Nephron (organoid): ENCODE results near the gene FGD3.

Experiments
- H3K27ac Mint-ChIP-seq, 3 experiments: 2 replicates each; pipeline ENCODE4 v1.8.0; 2020; ENCODE audit warnings: mixed read lengths in 3 of 3, mild to moderate bottlenecking in 2 of 3, moderate library complexity in 1 of 3
- H3K27me3 Mint-ChIP-seq: 2 replicates; pipeline ENCODE4 v1.8.0; 2021; ENCODE audit warnings: low read depth, mild to moderate bottlenecking, moderate library complexity, mixed read lengths
- H3K36me3 Mint-ChIP-seq: 2 replicates; pipeline ENCODE4 v1.8.0; 2020; ENCODE audit warnings: low read depth, mixed read lengths
- H3K4me1 Mint-ChIP-seq: 2 replicates; pipeline ENCODE4 v1.8.0; 2020; ENCODE audit warnings: mixed read lengths
- H3K4me3 Mint-ChIP-seq, 3 experiments: 2 replicates each; pipeline ENCODE4 v1.8.0; 2020; ENCODE audit warnings: mild to moderate bottlenecking in 3 of 3, mixed read lengths in 3 of 3, moderate library complexity in 2 of 3
- H3K9me3 Mint-ChIP-seq: 2 replicates; pipeline ENCODE4 v1.8.0; 2020; ENCODE audit warnings: mixed read lengths
- TF ChIP-seq, protein P1 (sequence below), 3 experiments: fragments of 200-600 bp; sonication (generic); IDR thresholded peaks; one replicate each; pipeline ENCODE4 v1.5.0; 2021; ENCODE audit warnings: antibody characterized with exemption in 3 of 3; ENCODE audit not compliant: unreplicated experiment in 3 of 3

FGD3 gene

DNA sequence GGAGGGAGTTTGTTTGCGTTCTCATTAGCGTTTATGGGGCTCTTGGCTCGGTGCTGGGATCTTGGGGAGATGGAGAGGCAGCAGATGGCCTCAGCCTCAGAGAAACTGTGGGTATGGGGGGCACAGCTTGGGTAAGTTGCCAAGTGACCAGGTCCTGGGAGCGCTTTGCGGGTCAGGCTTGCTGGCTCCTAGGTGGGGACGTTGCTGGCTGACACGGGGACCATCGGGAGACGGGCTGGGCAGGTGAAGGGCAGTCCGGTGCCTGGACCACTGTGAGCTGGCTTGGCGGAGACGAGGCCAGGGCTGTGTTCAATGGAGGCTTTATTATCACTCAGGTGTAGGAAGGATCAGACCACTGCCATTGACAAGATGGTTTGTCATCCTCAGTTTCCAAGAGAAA lies 30.0 kb downstream of the FGD3 start:
- Mint-ChIP-seq H3K36me3 (peaks cover 2% of the 10 kb centered on the region), H3K9me3 (peaks cover 12% of the 10 kb centered on the region), H3K27me3 (no peaks in the 10 kb centered on the region), H3K4me3 (no peak overlapping the region), H3K27ac (no peak overlapping the region), H3K4me1 (no peaks in the 10 kb centered on the region)
- TF ChIP-seq, protein P1, sequence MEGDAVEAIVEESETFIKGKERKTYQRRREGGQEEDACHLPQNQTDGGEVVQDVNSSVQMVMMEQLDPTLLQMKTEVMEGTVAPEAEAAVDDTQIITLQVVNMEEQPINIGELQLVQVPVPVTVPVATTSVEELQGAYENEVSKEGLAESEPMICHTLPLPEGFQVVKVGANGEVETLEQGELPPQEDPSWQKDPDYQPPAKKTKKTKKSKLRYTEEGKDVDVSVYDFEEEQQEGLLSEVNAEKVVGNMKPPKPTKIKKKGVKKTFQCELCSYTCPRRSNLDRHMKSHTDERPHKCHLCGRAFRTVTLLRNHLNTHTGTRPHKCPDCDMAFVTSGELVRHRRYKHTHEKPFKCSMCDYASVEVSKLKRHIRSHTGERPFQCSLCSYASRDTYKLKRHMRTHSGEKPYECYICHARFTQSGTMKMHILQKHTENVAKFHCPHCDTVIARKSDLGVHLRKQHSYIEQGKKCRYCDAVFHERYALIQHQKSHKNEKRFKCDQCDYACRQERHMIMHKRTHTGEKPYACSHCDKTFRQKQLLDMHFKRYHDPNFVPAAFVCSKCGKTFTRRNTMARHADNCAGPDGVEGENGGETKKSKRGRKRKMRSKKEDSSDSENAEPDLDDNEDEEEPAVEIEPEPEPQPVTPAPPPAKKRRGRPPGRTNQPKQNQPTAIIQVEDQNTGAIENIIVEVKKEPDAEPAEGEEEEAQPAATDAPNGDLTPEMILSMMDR (IDR thresholded peaks at IDR 0.05; ENCODE audit: unreplicated experiment in 3 of 3), result no peak

DNA sequence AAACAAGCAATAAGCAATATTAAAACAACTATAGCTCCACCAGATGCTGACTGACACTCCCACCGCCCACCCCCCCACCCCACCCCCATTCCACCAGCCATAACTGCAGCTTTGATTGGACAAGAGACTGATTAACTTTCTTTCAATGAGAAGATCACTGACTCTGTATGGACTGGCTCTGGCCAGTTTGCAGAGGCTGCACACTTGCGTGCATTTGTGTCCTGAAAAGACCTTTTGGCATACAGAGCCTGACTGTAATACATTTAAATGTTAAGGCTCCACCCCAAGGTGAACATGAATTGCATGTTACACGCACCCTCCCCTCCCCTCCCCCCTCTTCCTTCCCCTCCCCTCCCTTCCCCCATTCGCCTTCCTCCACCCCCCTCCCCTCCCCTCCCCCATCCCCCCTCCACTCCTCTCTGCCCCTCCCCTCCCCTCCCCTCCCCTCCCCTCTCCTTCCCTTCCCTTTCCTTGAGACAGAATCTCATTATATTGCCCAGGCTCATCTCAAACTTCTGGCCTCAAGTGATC lies 31.1 kb downstream of the FGD3 start:
- no peaks in the 10 kb centered on the region for H3K27me3 Mint-ChIP-seq
- no peak overlapping the region for H3K27ac Mint-ChIP-seq

GRCh38 chr9:92979283-92980056 lies 32.1 kb downstream of the FGD3 start:
- Mint-ChIP-seq H3K36me3 (peaks cover 4% of the 10 kb centered on the region), H3K27ac (no peak overlapping the region), H3K4me3 (no peak overlapping the region), H3K27me3 (no peaks in the 10 kb centered on the region), H3K4me1 (no peaks in the 10 kb centered on the region), H3K9me3 (peaks cover 25% of the 10 kb centered on the region)
- TF ChIP-seq, protein P1 (IDR thresholded peaks at IDR 0.05; ENCODE audit: unreplicated experiment in 3 of 3), result no peak

More for the DNA sequence above, 31.1 kb downstream of the FGD3 start:
- Mint-ChIP-seq H3K4me1 (no peaks in the 10 kb centered on the region), H3K36me3 (peaks cover 4% of the 10 kb centered on the region), H3K9me3 (peaks cover 16% of the 10 kb centered on the region), H3K4me3 (no peak overlapping the region)
- TF ChIP-seq, protein P1 (IDR thresholded peaks at IDR 0.05; ENCODE audit: unreplicated experiment in 3 of 3), result no peak

- peaks cover 27% of the 10 kb centered on the region for H3K9me3 Mint-ChIP-seq
- no peaks in the 10 kb centered on the region for H3K4me1 Mint-ChIP-seq
- no peak overlapping the region for H3K4me3 Mint-ChIP-seq
- no peak overlapping the region for H3K27ac Mint-ChIP-seq
- TF ChIP-seq, protein P1 (IDR thresholded peaks at IDR 0.05; ENCODE audit: unreplicated experiment in 3 of 3), result no peak
- no peaks in the 10 kb centered on the region for H3K27me3 Mint-ChIP-seq
- H3K36me3 Mint-ChIP-seq, result peaks cover 4% of the 10 kb centered on the region
Observed at GRCh38 chr9:92980085-92980745, 32.9 kb downstream of the FGD3 start.

DNA sequence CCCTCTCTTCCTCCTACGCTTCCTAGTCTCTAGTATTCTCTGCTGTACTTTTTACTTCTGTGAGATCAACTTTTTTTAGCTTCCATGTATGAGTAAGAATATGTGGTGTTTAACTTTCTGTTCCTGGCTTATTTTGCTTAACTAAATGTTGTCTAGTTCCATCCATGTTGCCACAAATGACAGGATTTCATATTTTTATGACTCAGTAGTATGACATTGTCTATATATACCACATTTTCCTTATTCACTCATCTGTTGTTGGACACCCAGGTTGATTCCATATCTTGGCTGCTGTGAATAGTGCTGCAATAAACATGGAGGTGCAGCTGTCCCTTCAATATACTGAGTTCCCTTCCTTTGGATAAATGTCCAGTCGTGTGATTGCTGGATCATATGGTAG lies 34.8 kb downstream of the FGD3 start:
- H3K9me3 Mint-ChIP-seq, result peaks cover 34% of the 10 kb centered on the region
- no peak overlapping the region for H3K27ac Mint-ChIP-seq
- H3K27me3 Mint-ChIP-seq, result no peaks in the 10 kb centered on the region
- H3K4me1 Mint-ChIP-seq, result no peaks in the 10 kb centered on the region
- H3K4me3 Mint-ChIP-seq, result no peak overlapping the region
- TF ChIP-seq, protein P1 (IDR thresholded peaks at IDR 0.05; ENCODE audit: unreplicated experiment in 3 of 3), result no peak
- peaks cover 11% of the 10 kb centered on the region for H3K36me3 Mint-ChIP-seq
